H1 (cell line): ENCODE data around the gene KRTAP10-7. TPM values are rescaled to one million over a fixed set of nuclear protein-coding genes. Genes with fewer than 3 reads are reported as not detected.

ENCODE experiments used
- CTCF ChIA-PET: fragments of 300-600 bp; sonication (Branson Sonifier 250); formaldehyde crosslinking; loops from one replicate; lab custom pipeline; 2021; ENCODE audit not compliant: partially characterized antibody; lab: Charles Lee
- POLR2A ChIA-PET: fragments of 300-600 bp; sonication (Branson Sonifier 250); formaldehyde crosslinking; loops from one replicate; lab custom pipeline; 2021; ENCODE audit warnings: inconsistent platforms; ENCODE audit not compliant: partially characterized antibody; lab: Charles Lee
- DNase-seq, 2 experiments: peaks; one replicate each; pipeline versions ENCODE4 v3.0.0 to v3.0.0-alpha.2; 2010 to 2022; ENCODE audit warnings: low spot score in 2 of 2, low read depth in 1 of 2, mixed read lengths in 1 of 2
- FAIRE-seq: peaks from 2 replicates; lab custom pipeline; 2011; peaks lifted over from hg19 to GRCh38; lab: Jason Lieb, UNC
- H2AFZ ChIP-seq: 2 replicates; pipeline ENCODE4 v1.8.1; 2012; ENCODE audit warnings: low read length, inconsistent platforms
- H2AK5ac ChIP-seq: 2 replicates; pipeline ENCODE4 v1.6.1; 2013; ENCODE audit warnings: low read depth, low read length
- H2BK120ac ChIP-seq: replicated peaks from 2 replicates; pipeline ENCODE3; 2013; ENCODE audit warnings: low read depth, low read length, inconsistent platforms
- H2BK12ac ChIP-seq: 2 replicates; pipeline ENCODE4 v1.6.1; 2013; ENCODE audit warnings: low read depth, low read length
- H2BK15ac ChIP-seq: 2 replicates; pipeline ENCODE4 v1.6.1; 2013; ENCODE audit warnings: low read length
- H2BK20ac ChIP-seq: 2 replicates; pipeline ENCODE4 v1.6.1; 2013; ENCODE audit warnings: low read length
- H2BK5ac ChIP-seq: 2 replicates; pipeline ENCODE4 v1.6.1; 2013; ENCODE audit warnings: low read depth, low read length
- H3K14ac ChIP-seq: 2 replicates; pipeline ENCODE4 v1.6.1; 2013; ENCODE audit warnings: inconsistent platforms; ENCODE audit not compliant: insufficient read length
- H3K18ac ChIP-seq: 2 replicates; pipeline ENCODE4 v1.6.1; 2013; ENCODE audit warnings: low read length; ENCODE audit errors: extremely low read depth
- H3K23ac ChIP-seq: 2 replicates; pipeline ENCODE4 v1.6.1; 2013; ENCODE audit warnings: inconsistent platforms; ENCODE audit not compliant: insufficient read length
- H3K23me2 ChIP-seq: 2 replicates; pipeline ENCODE4 v1.6.1; 2013; ENCODE audit warnings: low read depth, low read length
- H3K27ac ChIP-seq: 2 replicates; pipeline ENCODE4 v1.6.1; 2011; ENCODE audit warnings: low read depth, low read length, inconsistent platforms
- H3K27me3 ChIP-seq, 4 experiments: replicated peaks in 1 of 4; 1 replicate in 1 of 4; 2 replicates in 3 of 4; pipeline versions ENCODE4 v1.6.1 to v1.8.1; 2011 to 2013; ENCODE audit warnings: low read length in 3 of 4, mild to moderate bottlenecking in 3 of 4, inconsistent platforms in 2 of 4, mixed read lengths in 2 of 4, moderate library complexity in 1 of 4; ENCODE audit not compliant: control insufficient read depth in 3 of 4, insufficient read depth in 3 of 4; ENCODE audit errors: extremely low read depth in 1 of 4
- H3K36me3 ChIP-seq, 4 experiments: 2 replicates each; pipeline versions ENCODE4 v1.6.1 to v1.8.1; 2011 to 2013; ENCODE audit warnings: mild to moderate bottlenecking in 4 of 4, low read length in 3 of 4, moderate library complexity in 2 of 4, control low read depth in 1 of 4, inconsistent platforms in 1 of 4; ENCODE audit not compliant: insufficient read depth in 4 of 4, control insufficient read depth in 2 of 4
- H3K4ac ChIP-seq: replicated peaks from 2 replicates; pipeline ENCODE3; 2013; ENCODE audit warnings: low read length, low read depth, mixed read lengths, inconsistent platforms; ENCODE audit not compliant: insufficient read length
- H3K4me1 ChIP-seq, 4 experiments: replicated peaks in 1 of 4; 1 replicate in 1 of 4; 2 replicates in 3 of 4; pipeline versions ENCODE4 v1.6.1 to v1.8.1; 2011 to 2013; ENCODE audit warnings: low read length in 3 of 4, inconsistent platforms in 2 of 4, mixed read lengths in 1 of 4; ENCODE audit not compliant: insufficient read depth in 4 of 4, control insufficient read depth in 3 of 4
- H3K4me2 ChIP-seq, 2 experiments: 2 replicates each; pipeline versions ENCODE4 v1.6.1 to v1.8.1; 2011 to 2013; ENCODE audit warnings: low read depth in 2 of 2, low read length in 2 of 2, control low read depth in 1 of 2, inconsistent platforms in 1 of 2, mild to moderate bottlenecking in 1 of 2; ENCODE audit not compliant: insufficient read depth in 1 of 2
- H3K4me3 ChIP-seq, 4 experiments: fragments of 200-600, 300-600 bp in 1 of 4; sonication (generic), shearing (Covaris generic), sonication (Bioruptor Twin) in 1 of 4; 2 replicates each; pipeline versions ENCODE4 v1.5.1 to v1.8.1; 2011 to 2016; ENCODE audit warnings: low read length in 4 of 4, low read depth in 3 of 4, control low read depth in 2 of 4, inconsistent platforms in 2 of 4, mild to moderate bottlenecking in 2 of 4, mixed read lengths in 1 of 4, moderate library complexity in 1 of 4; ENCODE audit not compliant: insufficient read depth in 2 of 4; ENCODE audit errors: extremely low read depth in 1 of 4
- H3K56ac ChIP-seq: replicated peaks from 2 replicates; pipeline ENCODE3; 2013; ENCODE audit warnings: low read depth, mild to moderate bottlenecking, mixed read lengths, low read length, inconsistent platforms; ENCODE audit not compliant: insufficient read length
- H3K79me1 ChIP-seq: 2 replicates; pipeline ENCODE4 v1.6.1; 2013; ENCODE audit warnings: low read depth, low read length, control low read depth
- H3K79me2 ChIP-seq, 2 experiments: 2 replicates each; pipeline versions ENCODE4 v1.6.1 to v1.8.1; 2012 to 2013; ENCODE audit warnings: low read length in 2 of 2, mild to moderate bottlenecking in 2 of 2, inconsistent platforms in 1 of 2; ENCODE audit not compliant: insufficient read depth in 2 of 2, control insufficient read depth in 1 of 2
- H3K9ac ChIP-seq, 4 experiments: replicated peaks in 1 of 4; 1 replicate in 1 of 4; 2 replicates in 3 of 4; pipeline versions ENCODE4 v1.6.1 to v1.8.1; 2011 to 2013; ENCODE audit warnings: low read depth in 3 of 4, low read length in 3 of 4, control low read depth in 2 of 4, mild to moderate bottlenecking in 2 of 4, moderate library complexity in 2 of 4, inconsistent platforms in 1 of 4; ENCODE audit errors: extremely low read depth in 1 of 4
- H3K9me3 ChIP-seq, 2 experiments: 2 replicates each; pipeline versions ENCODE4 v1.6.1 to v1.8.1; 2012 to 2013; ENCODE audit warnings: mild to moderate bottlenecking in 2 of 2, moderate library complexity in 2 of 2, control low read depth in 1 of 2, inconsistent platforms in 1 of 2, low read depth in 1 of 2, low read length in 1 of 2, mixed read lengths in 1 of 2; ENCODE audit not compliant: insufficient read depth in 2 of 2
- H4K20me1 ChIP-seq, 2 experiments: replicated peaks in 1 of 2; 2 replicates each; pipeline versions ENCODE3 to v1.8.1; 2011 to 2013; ENCODE audit warnings: inconsistent platforms in 2 of 2, low read length in 2 of 2, mild to moderate bottlenecking in 1 of 2; ENCODE audit not compliant: insufficient read depth in 2 of 2, control insufficient read depth in 1 of 2
- H4K5ac ChIP-seq: 2 replicates; pipeline ENCODE4 v1.6.1; 2013; ENCODE audit warnings: low read length, low read depth, mixed read lengths, inconsistent platforms; ENCODE audit not compliant: insufficient read length
- H4K8ac ChIP-seq: 2 replicates; pipeline ENCODE4 v1.8.0; 2013; ENCODE audit warnings: mild to moderate bottlenecking, moderate library complexity, low read length, inconsistent platforms; ENCODE audit not compliant: insufficient read depth; ENCODE audit errors: extremely low read depth
- H4K91ac ChIP-seq: replicated peaks from 2 replicates; pipeline ENCODE3; 2013; ENCODE audit warnings: low read length, mixed read lengths, inconsistent platforms; ENCODE audit not compliant: insufficient read length
- PHF8 ChIP-seq: fragments of 200-600 bp; sonication (generic); conservative IDR thresholded peaks from 2 replicates; pipeline ENCODE4 v1.7.1; 2012; ENCODE audit warnings: low read depth, mild to moderate bottlenecking, inconsistent platforms, low read length, moderate library complexity
- SIX5 ChIP-seq: IDR thresholded peaks from 2 replicates; pipeline ENCODE4 v1.6.1; 2011; ENCODE audit warnings: mild to moderate bottlenecking, low read depth, low read length
- WGBS, 2 experiments: shearing (Covaris generic) in 1 of 2; methylation state at CpG; one replicate each; pipeline versions ENCODE4 v1.1.6 to v1.1.7; 2013 to 2015; ENCODE audit warnings: low lambda C conversion rate in 2 of 2, mixed read lengths in 2 of 2, inconsistent platforms in 1 of 2, low coverage in 1 of 2, missing lambda C conversion rate in 1 of 2; ENCODE audit not compliant: insufficient replicate concordance in 2 of 2, insufficient coverage in 1 of 2, insufficient read length in 1 of 2; ENCODE audit errors: extremely low coverage in 1 of 2, missing lambda C conversion rate in 1 of 2; 5-methylcytosine and 5-hydroxymethylcytosine counted together
- polyA plus RNA-seq, 7 experiments: library from polyadenylated mRNA; depleted of rRNA in 3 of 7; stranded (reverse) in 5 of 7; unstranded in 2 of 7; fragments of >200 nt in 5 of 7; fragments of 200-250 nt in 2 of 7; gene quantifications; 1 replicate in 5 of 7; 2 replicates in 1 of 7; 4 replicates in 1 of 7; pipeline versions ENCODE4 v1.2.1 to v1.2.3, GENCODE V29; 2011 to 2013; ENCODE audit warnings: missing spikeins in 2 of 7, mixed read lengths in 2 of 7
- total RNA-seq: library from RNA; stranded (reverse); fragmentation: NEBNext Ultra II Directional; extraction: Animal tissue kit (Norgen Biotek cat#: 25700); gene quantifications from 2 replicates; pipeline ENCODE4 v1.2.1, GENCODE V29; 2021

The KRTAP10-7 gene
- total and polyA plus RNA-seq, 2 of the 8 experiments (the other 6 are each of a cell fraction or from before 2014, with no cell fraction given), result not detected

DNA sequence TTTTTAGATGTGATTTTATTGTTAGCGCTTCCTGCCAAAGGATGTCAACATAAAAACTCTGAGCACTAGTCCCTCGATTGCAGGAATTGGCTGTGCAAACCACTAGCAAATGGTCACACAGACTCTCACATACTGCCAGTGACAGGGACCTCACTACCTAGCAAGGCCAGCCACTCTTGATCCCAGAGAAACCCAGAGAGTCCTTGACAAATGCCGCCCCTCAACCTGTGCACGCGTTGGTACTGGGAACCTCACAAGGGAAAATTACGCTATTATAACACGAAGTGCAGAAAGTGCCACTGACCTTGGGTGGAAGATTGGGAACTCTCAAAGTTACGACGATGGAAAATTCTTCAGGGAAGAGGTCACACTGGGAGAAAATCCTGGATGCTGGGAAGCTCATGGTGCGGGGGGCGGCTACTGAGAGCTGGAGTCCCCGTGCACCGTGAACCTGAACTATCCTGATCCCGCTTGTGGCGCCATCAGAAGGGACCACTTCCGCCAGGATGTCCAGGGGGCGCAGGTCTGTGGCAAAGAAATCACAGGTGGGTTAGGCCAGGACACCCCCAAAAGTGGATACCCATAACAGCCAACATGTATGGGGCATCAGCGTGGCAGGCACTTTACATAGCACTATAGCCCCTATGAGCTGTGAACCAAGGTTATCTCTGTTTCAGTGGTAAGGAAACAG, 32.8 kb upstream of the KRTAP10-7 start:
- no peak for FAIRE-seq
- Histone ChIP-seq H2BK12ac (no peak overlapping the region), H2AK5ac (no peak overlapping the region), H3K23me2 (no peaks in the 10 kb centered on the region; the same call in 1 of the 2 replicates), H2BK120ac (no peak overlapping the region), H3K4me3 (no peak overlapping the region), H3K18ac (no peak overlapping the region), H2AFZ (no peak overlapping the region; the same call in 1 of the 2 replicates), H3K4ac (no peak overlapping the region), H3K79me1 (no peaks in the 10 kb centered on the region), H3K9me3 (peaks cover 7 to 13% of the 10 kb centered on the region in 2 experiments; a peak in 3 of 4 replicates), H4K20me1 (no peaks in the 10 kb centered on the region), H3K4me2 (no peak overlapping the region), H2BK15ac (no peak overlapping the region), H4K8ac (no peak overlapping the region), H4K5ac (no peak overlapping the region), H3K4me1 (peaks cover 0 to 3% (median 0%) of the 10 kb centered on the region in 4 experiments; a peak in 1 of 7 replicates), H2BK5ac (no peak overlapping the region), H3K9ac (no peak overlapping the region), H4K91ac (no peak overlapping the region), H3K79me2 (no peaks in the 10 kb centered on the region), H3K56ac (no peak overlapping the region), H3K23ac (no peak overlapping the region), H3K27ac (no peak overlapping the region), H3K14ac (no peak overlapping the region), H2BK20ac (no peak overlapping the region), H3K36me3 (no peaks in the 10 kb centered on the region), H3K27me3 (no peaks in the 10 kb centered on the region)
- ChIA-PET CTCF (interaction anchor here (0.7 to 1.6 kb wide), 4 partner anchors 10 to 41 kb away, joined by 3 to 5 read pairs (median 3); partner anchors contain the start of genes KRTAP10-3 and KRTAP10-5), POLR2A (no interaction called here)
- WGBS, 2 experiments, result 92% methylated on average over 18 of the region's 18 CpGs; no CpG with 5 or more reads in 1 of the 2 experiments
- TF ChIP-seq SIX5, result no peak
- no peak for TF ChIP-seq PHF8
- no peak for DNase-seq
